GM12878 (cell line): Measurements from ENCODE around the gene PRR13.

Experiments
- CTCF ChIP-seq, 3 experiments: IDR thresholded peaks in 2 of 3; conservative IDR thresholded peaks in 1 of 3; 2 replicates each; pipeline ENCODE4 v1.5.1; 2011; ENCODE audit warnings: low read depth in 3 of 3, low read length in 3 of 3, mild to moderate bottlenecking in 3 of 3, control low read depth in 2 of 3, moderate library complexity in 2 of 3, inconsistent platforms in 1 of 3, mixed read lengths in 1 of 3; ENCODE audit not compliant: control insufficient read depth in 2 of 3, insufficient read depth in 1 of 3; ENCODE audit errors: extremely low read depth in 1 of 3
- EP300 ChIP-seq, 2 experiments: fragments of 150-350 bp in 1 of 2; IDR thresholded peaks; 2 replicates each; pipeline ENCODE4 v1.6.1; 2011 to 2012; ENCODE audit warnings: low read depth in 2 of 2, low read length in 2 of 2, borderline replicate concordance in 1 of 2, improper control_type of control experiment in 1 of 2, inconsistent platforms in 1 of 2; ENCODE audit not compliant: control insufficient read depth in 1 of 2
- EZH2 ChIP-seq: IDR thresholded peaks from 2 replicates; pipeline ENCODE4 v1.6.1; 2012; ENCODE audit warnings: low read depth, mild to moderate bottlenecking, control low read depth, inconsistent platforms, low read length, borderline replicate concordance; ENCODE audit not compliant: control insufficient read depth
- JUNB ChIP-seq: IDR thresholded peaks from 2 replicates; pipeline ENCODE4 v1.6.1; 2016; ENCODE audit warnings: antibody characterized with exemption, mild to moderate bottlenecking
- KLF5 ChIP-seq: fragments of 450-650 bp; IDR thresholded peaks from 2 replicates; pipeline ENCODE4 v1.6.1; 2014; ENCODE audit warnings: mild to moderate bottlenecking; ENCODE audit not compliant: partially characterized antibody
- MEF2A ChIP-seq: IDR thresholded peaks from 2 replicates; pipeline ENCODE4 v1.6.1; 2011; ENCODE audit warnings: low read depth, mild to moderate bottlenecking, low read length, moderate library complexity; ENCODE audit not compliant: insufficient read depth
- NR2F1 ChIP-seq: fragments of 450-650 bp; conservative IDR thresholded peaks from 2 replicates; pipeline ENCODE4 v1.6.1; 2017; ENCODE audit warnings: mild to moderate bottlenecking
- POLR2A ChIP-seq: IDR thresholded peaks from 2 replicates; pipeline ENCODE4 v1.6.1; 2011; ENCODE audit warnings: low read depth, mild to moderate bottlenecking, low read length
- RAD21 ChIP-seq: IDR thresholded peaks from 2 replicates; pipeline ENCODE4 v1.6.1; 2011; ENCODE audit warnings: mild to moderate bottlenecking, low read depth, low read length, moderate library complexity; ENCODE audit not compliant: insufficient read depth
- REST ChIP-seq: IDR thresholded peaks from 2 replicates; pipeline ENCODE4 v1.6.1; 2012; ENCODE audit warnings: mild to moderate bottlenecking, low read depth, low read length
- RFX5 ChIP-seq: IDR thresholded peaks from 2 replicates; pipeline ENCODE4 v1.6.1; 2011; ENCODE audit warnings: low read depth, low read length, improper control_type of control experiment
- ZNF217 ChIP-seq: fragments of 450-650 bp; IDR thresholded peaks from 2 replicates; pipeline ENCODE4 v1.6.1; 2017; ENCODE audit warnings: antibody characterized with exemption, mild to moderate bottlenecking
- TF ChIP-seq, protein P1 (sequence below): IDR thresholded peaks from 2 replicates; pipeline ENCODE4 v1.6.1; 2011; ENCODE audit warnings: low read depth, mild to moderate bottlenecking, low read length, moderate library complexity, borderline replicate concordance; ENCODE audit errors: extremely low read depth

- TF ChIP-seq RAD21 (no peak), ZNF217 (no peak), REST (no peak), NR2F1 (no peak), CTCF (IDR thresholded peaks at IDR 0.05 in 2 of 3, conservative IDR thresholded peaks at IDR 0.05 in 1 of 3; ENCODE audit: control insufficient read depth in 2 of 3, extremely low read depth in 1 of 3, insufficient read depth in 1 of 3, low read depth in 3 of 3, low read length in 3 of 3) (no peak), POLR2A (no peak), JUNB (no peak), MEF2A (no peak), EZH2 (no peak), EP300 (IDR thresholded peaks at IDR 0.05; ENCODE audit: borderline replicate concordance in 1 of 2, control insufficient read depth in 1 of 2, low read depth in 2 of 2, low read length in 2 of 2) (no peak), RFX5 (no peak), KLF5 (no peak)
- TF ChIP-seq, protein P1, sequence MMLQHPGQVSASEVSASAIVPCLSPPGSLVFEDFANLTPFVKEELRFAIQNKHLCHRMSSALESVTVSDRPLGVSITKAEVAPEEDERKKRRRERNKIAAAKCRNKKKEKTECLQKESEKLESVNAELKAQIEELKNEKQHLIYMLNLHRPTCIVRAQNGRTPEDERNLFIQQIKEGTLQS = no peak
Measured at GRCh38 chr12:53466640-53467039, 25.1 kb downstream of the PRR13 start.
